GM18508 (cell line): Measurements from ENCODE around the gene UBXN1.

ENCODE experiments used
- ATAC-seq: cut with Tn5 transposase; IDR thresholded peaks from one replicate; pipeline ENCODE4 v1.9.1; 2021; ENCODE audit warnings: moderate number of reproducible peaks; ENCODE audit not compliant: insufficient read depth, unreplicated experiment

The UBXN1 gene, protein sequence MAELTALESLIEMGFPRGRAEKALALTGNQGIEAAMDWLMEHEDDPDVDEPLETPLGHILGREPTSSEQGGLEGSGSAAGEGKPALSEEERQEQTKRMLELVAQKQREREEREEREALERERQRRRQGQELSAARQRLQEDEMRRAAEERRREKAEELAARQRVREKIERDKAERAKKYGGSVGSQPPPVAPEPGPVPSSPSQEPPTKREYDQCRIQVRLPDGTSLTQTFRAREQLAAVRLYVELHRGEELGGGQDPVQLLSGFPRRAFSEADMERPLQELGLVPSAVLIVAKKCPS

DNA sequence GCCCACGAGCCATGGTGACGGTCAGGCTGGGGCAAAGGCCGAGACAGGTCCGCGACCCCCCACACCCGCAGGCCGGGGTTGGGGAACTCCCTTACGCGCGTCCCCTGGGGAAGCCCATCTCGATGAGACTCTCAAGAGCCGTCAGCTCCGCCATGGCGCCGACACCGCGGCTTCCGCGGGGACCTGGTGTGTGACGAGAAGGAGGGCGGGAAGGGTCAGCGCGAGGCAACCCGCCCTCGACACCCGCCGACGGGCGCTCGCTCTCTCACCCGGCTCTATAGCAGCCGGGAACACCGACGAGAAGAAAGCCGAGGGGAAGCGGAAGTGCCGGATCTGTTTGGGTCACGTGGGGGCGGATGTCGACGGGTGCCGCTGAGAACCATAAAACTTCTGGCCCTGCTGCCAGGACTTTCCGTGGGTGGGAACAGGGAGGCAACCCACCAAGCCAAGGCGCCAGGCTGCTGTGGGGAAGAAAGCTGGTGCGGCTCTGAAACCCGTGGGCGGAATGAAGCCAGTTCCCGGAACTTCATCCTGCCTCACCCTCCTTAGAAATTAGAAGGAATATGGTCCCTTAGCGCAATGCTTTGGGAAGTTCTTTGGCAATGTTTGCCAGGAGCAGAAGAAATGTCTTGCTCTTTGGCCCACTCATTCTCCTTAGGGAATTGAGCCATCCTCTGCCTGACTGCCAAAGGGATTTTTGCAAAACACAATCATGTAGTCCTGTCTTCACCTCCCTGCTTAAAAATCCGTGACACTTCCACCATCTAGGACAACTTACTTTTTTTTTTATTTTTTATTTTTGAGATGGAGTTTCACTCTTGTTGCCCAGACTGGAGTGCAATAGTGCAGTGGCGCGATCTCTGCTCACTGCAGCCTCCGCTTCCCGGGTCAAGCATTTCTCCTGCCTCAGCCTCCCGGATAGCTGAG is at the start of gene UBXN1:
Gene UBXN1, minus strand, starts transcription at position 304 of the 927 bp plus-strand sequence. Its CDS starts 150 bp downstream, at position 154.
- no peak for ATAC-seq

DNA sequence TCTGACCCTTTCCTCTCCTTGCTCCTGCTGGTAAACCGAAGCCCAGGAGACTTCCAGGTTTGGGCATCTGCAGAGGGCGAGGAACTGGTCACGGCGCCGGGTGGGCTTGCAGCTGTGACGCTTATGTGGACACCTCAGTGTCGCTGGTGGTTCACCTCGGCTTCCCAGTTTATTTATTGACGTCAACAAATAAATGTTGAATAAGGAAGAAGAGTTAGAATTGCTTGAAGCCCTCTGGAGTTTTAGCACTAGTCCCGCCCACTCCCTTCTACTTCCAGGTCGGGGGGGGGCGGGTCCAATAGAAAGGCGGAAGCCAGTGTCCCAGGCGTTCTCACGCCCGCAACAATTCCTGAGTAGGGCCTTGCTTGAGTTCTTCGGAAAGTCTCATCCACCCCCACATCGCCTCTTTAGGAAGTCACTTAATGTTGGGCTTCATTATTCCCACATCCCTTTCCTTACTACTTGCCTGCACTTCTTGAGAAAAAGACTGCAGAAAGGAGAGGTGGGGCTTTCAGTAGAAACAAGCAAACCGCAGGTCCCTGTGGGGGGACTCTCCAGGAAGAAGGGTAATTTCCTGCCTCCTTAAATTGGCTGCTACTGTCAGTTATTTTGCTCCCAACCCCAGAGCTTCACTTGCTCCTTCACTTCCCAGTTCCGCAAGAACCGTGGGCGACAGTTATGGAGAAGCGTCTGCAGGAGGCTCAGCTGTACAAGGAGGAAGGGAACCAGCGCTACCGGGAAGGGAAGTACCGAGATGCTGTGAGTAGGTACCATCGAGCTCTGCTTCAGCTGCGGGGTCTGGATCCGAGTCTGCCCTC is 49.5 kb upstream of the UBXN1 start, which contains the start of gene TTC9C:
Gene TTC9C, plus strand, starts transcription at position 316 of the 818 bp plus-strand sequence. Its CDS starts 363 bp downstream, at position 679.
- ATAC-seq = peak; percentile 12

DNA sequence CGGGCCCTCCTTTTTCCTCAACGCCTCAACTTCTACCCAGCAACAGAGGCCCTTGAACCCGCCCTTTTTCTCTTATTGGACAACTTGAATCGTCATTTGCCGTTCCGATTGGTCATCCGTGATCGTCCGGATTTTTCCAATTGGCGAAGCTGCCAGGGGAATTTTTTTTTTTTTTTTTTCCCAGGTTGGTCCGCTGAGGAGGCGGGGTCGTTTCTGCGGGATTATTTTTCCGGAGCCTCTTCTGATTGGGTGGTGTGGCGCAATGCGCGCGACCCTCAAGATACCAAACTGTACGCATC is 48.9 kb upstream of the UBXN1 start:
- peak; percentile 37 for ATAC-seq

DNA sequence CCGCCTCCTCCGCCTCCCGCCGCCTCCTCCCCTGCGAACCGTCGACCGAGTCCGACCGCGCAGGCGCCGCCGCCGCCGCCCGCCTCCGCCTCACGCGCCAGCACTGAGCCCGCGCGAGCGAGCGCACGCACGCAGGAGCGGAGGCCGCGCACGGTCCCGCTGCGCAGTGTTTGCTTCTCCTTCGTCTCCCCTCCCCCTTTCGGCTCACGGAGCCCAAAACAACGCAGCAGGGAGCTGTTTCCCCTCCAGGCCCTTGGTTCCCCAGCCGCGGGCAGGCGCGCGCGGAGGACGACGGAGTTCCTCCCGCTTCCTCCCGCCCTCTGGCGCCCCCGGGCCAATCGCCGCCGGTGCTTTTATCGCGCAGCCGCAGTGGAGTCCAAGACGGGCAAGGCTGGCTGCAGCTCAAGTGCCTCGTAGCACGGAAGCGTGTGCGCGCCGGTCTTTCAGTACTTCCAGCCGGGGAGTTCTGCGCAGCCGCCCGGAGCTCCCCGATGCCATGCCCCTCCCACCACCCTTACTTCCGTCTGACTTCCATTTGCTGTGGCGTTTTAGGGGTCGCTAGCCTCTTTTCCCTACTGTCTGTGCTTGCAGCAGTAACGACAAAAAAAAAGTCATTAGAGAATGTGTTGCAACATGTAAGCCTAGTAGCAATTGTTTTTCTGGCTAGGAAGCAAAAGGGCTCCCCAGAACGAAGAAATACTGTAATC is 48.4 kb upstream of the UBXN1 start, which contains the start of gene HNRNPUL2:
Gene HNRNPUL2, minus strand, starts transcription at position 293 of the 707 bp plus-strand sequence. CDS start 301 bp downstream, outside the sequence.
- peak; percentile 39 for ATAC-seq

DNA sequence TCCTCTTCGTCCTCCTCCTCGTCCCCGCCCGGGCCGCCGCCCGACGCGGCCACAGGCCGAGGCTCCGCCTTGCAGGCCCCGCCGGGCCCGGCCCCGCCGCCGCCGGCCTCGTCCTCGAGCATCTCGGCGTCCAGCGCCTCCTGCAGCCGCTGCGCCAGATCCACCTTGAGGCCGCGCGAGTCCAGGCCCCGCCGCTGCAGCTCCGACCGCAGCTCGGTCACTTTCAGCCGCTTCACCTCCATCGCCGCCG is 48.0 kb upstream of the UBXN1 start:
- no peak for ATAC-seq

DNA sequence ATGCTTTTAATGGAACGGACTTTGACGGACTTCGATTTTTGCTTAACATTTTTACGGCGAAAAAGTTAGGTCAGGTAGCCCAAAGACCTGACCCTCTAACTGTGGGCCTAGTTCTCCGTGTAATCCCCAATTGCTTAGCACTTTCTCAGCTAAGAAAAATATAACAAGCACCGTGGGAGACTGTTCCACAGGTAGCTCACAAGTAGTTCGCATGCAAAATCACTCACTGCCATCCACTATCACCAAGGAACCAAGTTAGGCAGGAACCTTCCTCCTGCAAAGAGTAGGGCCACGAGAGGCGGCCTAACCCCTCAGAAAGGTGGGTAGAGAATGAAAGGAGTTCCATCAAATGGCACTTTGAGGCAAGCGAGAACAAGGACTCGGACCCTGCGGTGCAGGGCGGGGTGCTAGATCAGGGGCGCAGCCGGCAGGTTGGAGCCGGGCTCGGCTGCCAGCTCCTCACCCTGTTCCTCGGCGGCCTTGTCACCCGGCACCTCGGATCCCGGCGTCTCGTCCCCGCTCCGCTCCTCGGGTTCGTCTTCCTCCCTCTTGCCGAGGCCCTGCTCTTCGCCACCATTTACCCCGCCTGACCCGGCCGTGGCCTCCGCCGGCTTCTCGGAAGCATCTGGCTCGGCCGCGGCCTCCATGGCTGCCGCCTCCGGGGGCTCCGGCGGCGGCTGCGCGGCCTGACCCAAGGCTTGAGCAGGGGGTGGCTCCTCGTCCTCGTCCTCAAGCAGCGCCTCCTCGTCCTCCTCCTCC is 47.5 kb upstream of the UBXN1 start:
- no peak for ATAC-seq

DNA sequence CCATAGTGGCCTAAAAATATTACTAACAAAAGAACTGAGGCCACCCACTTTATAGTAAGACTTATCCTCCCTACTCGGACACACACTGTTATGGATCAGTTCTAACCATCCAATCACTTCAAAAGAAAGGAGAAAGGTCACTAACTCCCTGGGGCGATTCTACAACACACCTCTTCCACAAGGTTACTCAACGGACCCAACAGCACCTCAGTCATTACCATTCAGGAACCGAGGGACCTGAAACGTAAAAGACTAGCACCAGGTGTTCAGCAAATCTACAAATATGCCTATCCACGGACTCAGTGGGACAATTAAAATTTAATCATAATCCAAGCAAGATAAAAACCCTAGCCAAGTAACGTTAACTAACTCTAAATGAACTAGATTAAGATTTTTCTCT is 46.8 kb upstream of the UBXN1 start:
- no peak for ATAC-seq

DNA sequence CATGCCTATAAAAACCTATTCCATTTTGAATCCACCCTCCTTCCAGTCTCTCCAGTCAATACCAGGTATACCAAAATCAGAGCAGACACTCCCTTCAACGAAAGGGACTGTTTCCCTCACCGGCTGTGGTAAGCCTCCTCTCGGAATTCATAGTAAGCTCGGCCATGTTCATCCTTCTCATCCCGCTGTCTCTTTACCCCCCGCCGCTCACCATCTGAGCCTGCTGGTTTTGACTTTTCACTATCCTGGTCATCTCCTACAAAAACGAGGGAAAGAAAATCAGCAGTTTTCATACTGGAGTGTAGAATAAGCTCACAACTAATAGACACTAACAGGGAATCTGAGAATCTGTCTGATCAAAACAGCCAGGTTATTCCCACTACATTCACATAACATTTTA is 45.3 kb upstream of the UBXN1 start:
- no peak for ATAC-seq

DNA sequence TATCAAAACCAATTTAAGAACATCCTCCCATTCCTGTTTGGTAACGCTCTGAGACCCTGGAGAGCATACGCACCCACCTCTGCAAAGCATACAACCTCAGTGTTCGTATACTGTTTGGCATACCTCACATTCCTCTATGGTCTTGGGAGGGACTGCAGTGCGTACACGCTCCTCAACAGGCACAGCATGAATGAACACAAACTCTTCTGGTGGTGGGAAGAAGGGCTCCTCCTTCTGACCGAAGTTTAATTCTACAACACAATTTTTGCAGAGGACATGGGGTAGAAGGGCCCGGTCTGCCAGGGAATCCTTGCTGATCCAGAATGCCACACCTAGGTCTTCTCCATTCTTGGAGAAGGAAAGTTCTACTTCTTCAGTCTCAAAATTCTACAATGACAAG is 43.1 kb upstream of the UBXN1 start:
- ATAC-seq = no peak

DNA sequence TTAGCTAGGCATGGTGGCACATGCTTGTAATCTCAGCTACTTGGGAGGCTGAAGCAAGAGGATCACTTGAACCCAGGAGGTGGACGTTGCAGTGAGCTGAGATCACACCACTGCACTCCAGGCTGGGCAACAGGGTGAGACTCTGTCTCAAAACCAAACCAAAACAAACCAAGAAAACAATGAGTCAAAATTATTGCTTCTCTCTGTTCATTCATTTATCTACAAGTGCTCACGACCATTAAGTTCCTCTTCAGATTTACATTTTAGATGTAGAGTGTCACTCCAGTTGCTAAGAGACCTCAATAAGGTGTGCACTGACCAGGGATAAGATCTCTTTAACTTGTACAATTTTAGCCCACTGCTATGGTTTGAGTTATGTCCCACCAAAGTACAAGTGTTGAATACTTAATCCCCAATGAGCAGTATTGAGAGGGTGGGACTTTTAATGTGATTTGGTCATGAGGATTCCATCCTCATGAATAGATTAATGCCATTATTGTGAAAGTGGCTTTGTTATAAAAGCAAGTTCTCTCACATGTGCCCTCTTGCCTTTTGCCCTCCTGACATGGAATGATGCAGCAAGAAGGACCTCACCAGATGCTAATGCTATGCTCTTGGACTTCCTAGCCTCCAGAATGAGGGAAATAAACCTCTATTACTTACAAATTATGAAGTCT is 40.6 kb upstream of the UBXN1 start:
- ATAC-seq = no peak

DNA sequence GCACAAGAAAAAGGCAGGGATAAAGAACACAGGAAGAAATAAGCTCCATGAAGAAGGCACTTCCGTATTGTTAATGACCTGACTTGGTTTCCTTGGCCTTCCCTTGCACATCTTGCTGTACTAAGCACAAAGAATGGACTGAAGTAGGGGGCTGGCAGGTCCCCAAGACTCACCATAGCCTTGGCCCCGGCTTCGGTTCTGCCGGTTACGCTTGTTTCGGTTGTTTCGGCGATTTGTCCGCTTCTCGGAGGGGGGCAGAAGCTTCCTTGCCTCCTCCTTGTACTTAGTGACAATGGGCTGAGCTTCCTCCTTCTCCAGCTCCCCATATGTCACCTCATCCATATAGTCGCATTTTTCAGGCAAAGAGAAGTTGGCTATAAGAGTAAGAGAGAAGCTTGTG is 37.9 kb upstream of the UBXN1 start:
- no peak for ATAC-seq

DNA sequence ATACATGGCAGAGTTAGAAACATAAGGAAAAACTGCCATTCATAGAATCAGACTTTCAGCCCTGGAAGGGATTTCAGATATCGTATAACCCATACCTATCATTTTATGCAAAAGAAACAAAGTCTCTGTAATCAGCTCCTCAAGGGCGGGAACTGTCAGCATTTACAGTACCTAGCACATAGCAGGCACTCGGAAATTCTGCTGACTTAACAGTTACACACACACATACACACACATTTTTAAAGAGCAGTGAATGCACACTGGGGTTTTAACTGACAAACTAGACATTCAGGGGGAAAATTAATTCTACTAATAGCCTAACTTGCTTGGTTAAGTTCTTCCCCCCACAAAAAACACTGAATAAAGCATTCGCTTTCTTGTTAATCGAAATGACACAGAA is 37.3 kb upstream of the UBXN1 start:
- no peak for ATAC-seq

DNA sequence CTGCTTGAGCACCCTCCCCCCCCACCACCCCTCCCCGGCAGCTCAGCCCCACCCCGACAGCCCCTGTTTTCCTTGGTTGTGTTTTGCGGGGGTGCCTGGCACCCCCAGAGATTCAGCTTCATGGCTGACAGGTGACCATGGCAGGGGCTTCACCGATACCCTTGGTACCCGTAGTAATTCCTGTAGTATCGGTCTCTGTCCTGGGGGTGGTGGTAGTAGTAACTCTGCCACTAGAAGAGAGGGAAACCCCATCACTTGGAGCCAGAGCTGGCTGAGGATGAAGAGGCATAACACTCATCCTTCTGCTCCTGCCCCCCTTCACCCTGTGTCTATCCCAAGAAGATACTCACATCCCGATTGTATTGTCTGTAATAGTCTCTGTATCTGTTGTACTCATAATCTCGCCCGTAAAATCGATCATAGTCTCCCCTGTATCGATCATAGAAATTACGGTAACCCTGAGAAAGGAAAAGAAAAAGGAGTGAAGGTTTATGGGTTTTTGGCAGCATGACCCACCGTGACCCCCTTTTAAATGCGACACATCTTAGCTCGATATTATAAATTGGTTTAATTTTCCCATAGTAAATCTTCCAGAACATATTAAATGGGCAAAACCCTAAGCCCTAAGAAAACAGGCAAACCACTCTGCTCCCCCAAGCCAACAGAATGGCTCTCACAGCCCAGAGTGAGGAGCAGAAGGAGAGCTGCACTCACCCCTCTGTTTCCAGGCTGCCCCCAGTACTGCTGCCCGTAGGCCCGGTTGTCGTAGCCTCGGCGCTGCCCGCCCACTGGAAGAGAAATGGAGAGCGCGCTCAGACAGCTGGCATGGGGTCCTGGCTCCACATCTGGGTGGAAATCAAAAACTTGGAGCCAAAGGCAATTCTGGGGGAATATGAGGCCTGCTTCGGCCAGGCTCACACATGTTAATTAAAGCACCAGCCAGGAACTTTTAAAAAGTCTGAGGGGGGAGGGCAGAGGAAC is 36.6 kb upstream of the UBXN1 start:
- no peak for ATAC-seq

DNA sequence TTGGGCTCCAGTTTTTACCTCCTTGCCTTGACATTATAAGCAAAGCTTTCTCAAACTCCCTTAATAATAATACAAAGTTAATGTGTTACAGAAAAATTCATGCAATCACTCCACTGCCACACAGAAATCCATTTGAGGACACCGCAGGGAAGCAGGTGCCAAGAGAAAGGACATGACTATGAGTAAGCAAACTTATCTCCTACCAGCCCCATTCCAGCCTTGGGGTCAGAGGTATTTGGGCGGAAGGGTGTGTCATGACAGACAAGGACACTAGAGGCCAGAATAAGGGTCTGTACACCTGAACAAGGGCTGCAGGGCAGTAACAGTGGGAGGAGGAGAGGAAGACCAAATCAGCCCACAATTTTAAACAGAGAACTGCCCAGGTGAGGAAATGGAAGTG is 34.5 kb upstream of the UBXN1 start:
- no peak for ATAC-seq

DNA sequence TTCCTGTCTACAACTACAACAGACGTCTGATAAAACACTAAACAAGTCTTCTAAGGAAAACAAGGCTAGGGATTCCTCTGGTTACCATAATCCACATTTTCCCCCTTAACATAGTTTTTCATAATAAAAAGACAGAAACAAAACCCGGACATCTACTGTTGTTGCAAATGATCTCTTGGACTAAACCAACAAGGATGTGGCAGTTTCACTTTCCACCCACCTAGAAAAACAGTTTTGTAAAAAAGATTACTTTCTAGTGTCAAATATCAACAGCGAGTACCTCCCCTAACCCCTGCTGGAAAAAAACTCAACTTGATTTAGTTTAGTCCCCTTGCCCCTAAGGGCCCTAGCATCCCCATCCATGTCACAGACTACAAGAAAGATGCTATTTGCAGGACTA is 34.0 kb upstream of the UBXN1 start:
- no peak for ATAC-seq

DNA sequence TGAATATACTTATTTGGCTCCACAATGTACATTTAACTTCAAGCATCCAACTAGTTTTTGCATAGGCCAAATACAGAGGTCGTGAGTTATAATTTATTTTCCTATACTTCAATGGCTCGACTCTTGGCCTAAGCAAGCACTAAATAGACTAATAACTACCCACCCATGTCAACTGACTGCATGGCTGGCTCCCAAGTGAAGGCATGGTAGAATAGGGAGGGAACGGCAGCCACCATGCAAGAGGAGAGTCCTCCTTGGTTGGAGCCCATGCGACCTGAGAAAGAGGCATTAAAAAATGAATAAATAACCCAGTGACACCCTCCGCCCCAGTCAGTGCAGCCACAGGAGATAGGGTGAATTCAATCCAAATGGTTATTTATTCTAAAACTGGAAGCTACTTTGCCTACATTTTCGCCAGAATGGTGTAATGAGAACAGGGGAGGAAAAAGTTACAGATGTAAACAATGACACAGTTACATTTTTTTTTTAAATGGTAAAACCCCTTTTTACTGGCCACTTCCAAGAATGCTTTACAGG is 33.5 kb upstream of the UBXN1 start:
- ATAC-seq = no peak

DNA sequence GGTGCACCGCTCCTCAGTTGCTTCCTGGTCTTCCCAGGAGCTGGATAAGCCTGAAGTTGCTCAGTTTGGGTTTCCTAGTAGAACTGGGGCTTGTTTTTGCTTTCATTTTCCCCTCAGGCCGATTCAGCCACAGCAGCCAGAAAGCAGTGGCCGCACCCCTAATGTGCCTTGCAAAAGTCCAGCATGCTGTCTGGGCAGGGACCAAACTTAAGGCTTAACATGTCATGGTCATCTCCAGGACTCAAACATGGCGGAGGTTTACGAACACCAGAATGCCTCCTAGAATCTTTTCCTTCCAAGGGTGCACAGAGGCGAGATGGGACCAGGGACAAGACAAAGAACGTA is 31.1 kb upstream of the UBXN1 start:
- ATAC-seq = no peak
